ENCODE data around the gene KCNQ1.

KCNQ1 gene, protein sequence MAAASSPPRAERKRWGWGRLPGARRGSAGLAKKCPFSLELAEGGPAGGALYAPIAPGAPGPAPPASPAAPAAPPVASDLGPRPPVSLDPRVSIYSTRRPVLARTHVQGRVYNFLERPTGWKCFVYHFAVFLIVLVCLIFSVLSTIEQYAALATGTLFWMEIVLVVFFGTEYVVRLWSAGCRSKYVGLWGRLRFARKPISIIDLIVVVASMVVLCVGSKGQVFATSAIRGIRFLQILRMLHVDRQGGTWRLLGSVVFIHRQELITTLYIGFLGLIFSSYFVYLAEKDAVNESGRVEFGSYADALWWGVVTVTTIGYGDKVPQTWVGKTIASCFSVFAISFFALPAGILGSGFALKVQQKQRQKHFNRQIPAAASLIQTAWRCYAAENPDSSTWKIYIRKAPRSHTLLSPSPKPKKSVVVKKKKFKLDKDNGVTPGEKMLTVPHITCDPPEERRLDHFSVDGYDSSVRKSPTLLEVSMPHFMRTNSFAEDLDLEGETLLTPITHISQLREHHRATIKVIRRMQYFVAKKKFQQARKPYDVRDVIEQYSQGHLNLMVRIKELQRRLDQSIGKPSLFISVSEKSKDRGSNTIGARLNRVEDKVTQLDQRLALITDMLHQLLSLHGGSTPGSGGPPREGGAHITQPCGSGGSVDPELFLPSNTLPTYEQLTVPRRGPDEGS

GRCh38 chr11:2444821-2445745 is at the start of gene KCNQ1:
Gene KCNQ1 (plus strand): TSS chr11:2445008. CDS start chr11:2445099, 91 bp downstream.
- Mint-ChIP-seq H3K4me3 (peak within 1 kb of the TSS; percentile 92), H3K9me3 (no peaks in the 10 kb centered on the region), H3K27me3 (no peaks in the 10 kb centered on the region), H3K4me1 (peaks cover 57% of the 10 kb centered on the region), H3K27ac (peak within 1 kb of the TSS; percentile 85), H3K36me3 (no peaks in the 10 kb centered on the region)
- peak; percentile 83 for ATAC-seq

DNA sequence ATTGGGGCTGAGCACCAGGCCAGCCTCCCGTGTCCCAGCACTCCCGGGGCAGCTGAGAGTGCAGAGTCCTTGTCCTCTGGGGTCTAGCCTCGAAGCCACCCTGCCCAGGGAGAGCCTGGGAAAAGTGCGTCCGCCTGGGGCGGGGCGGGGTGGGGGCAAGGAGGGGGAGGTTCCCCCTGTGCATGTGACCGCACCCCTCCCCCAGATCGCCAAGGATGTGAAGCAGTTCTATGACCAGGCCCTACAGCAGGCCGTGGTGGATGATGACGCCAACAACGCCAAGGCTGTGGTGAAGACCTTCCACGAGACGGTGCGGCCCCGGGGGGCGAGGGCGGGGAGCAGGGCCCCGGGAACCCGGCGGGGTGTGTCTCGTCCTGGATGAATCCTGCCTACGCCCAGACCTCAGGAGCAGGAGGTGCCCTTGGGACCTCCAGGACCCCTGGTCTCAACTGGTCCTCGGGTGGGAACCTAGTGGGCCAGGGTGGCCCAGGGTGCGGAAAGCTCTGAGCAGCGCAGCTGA is 49.5 kb upstream of the KCNQ1 start:
- Mint-ChIP-seq H3K27me3 (no peaks in the 10 kb centered on the region), H3K4me1 (peaks cover 58% of the 10 kb centered on the region), H3K4me3 (peak overlapping the region; percentile 42), H3K27ac (peak overlapping the region; percentile 71), H3K36me3 (peaks cover 22% of the 10 kb centered on the region), H3K9me3 (no peaks in the 10 kb centered on the region)
- no peak for ATAC-seq

DNA sequence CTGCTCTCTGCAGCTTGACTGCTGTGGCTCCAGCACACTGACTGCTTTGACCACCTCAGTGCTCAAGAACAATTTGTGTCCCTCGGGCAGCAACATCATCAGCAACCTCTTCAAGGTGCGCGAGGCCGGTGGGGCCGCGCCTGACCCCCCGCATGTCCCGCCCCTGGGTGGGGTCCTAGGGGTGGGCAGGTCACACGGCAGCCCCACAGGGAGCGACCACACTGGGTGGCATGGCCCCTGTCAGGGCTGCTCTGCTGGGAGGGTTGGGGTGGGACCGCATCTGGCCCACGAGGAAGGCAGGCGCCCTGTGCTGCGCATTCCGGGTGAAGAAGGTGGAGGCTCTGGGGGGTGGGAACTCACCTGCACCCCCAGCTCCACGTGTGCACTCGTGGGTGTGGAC is 49.0 kb upstream of the KCNQ1 start:
- Mint-ChIP-seq H3K36me3 (peaks cover 17% of the 10 kb centered on the region), H3K9me3 (no peaks in the 10 kb centered on the region), H3K4me3 (no peak overlapping the region), H3K27ac (no peak overlapping the region), H3K4me1 (peaks cover 52% of the 10 kb centered on the region), H3K27me3 (no peaks in the 10 kb centered on the region)
- ATAC-seq: no peak

GRCh38 chr11:2396471-2396870 is 48.3 kb upstream of the KCNQ1 start:
- no peak overlapping the region for H3K4me3 Mint-ChIP-seq
- peaks cover 50% of the 10 kb centered on the region for H3K4me1 Mint-ChIP-seq
- H3K27ac Mint-ChIP-seq: no peak overlapping the region
- H3K36me3 Mint-ChIP-seq: peaks cover 17% of the 10 kb centered on the region
- no peak for ATAC-seq
- H3K27me3 Mint-ChIP-seq: no peaks in the 10 kb centered on the region
- no peaks in the 10 kb centered on the region for H3K9me3 Mint-ChIP-seq

- Mint-ChIP-seq H3K27ac (no peak overlapping the region), H3K4me1 (peaks cover 47% of the 10 kb centered on the region), H3K4me3 (no peak overlapping the region), H3K36me3 (peaks cover 13% of the 10 kb centered on the region), H3K27me3 (no peaks in the 10 kb centered on the region), H3K9me3 (no peaks in the 10 kb centered on the region)
- no peak for ATAC-seq
These were observed 47.8 kb upstream of the KCNQ1 start for GRCh38 chr11:2397005-2397404.

- H3K4me1 Mint-ChIP-seq: peaks cover 40% of the 10 kb centered on the region
- H3K36me3 Mint-ChIP-seq: peaks cover 28% of the 10 kb centered on the region
- no peak for ATAC-seq
- H3K9me3 Mint-ChIP-seq: no peaks in the 10 kb centered on the region
- H3K4me3 Mint-ChIP-seq: peak overlapping the region; percentile 89
- peak overlapping the region; percentile 93 for H3K27ac Mint-ChIP-seq
- no peaks in the 10 kb centered on the region for H3K27me3 Mint-ChIP-seq
These were observed 46.0 kb upstream of the KCNQ1 start for GRCh38 chr11:2398664-2399355.

GRCh38 chr11:2399488-2400068 is 45.2 kb upstream of the KCNQ1 start:
- peaks cover 32% of the 10 kb centered on the region for H3K4me1 Mint-ChIP-seq
- no peaks in the 10 kb centered on the region for H3K27me3 Mint-ChIP-seq
- ATAC-seq: no peak
- H3K27ac Mint-ChIP-seq: peak overlapping the region; percentile 93
- no peaks in the 10 kb centered on the region for H3K9me3 Mint-ChIP-seq
- peaks cover 32% of the 10 kb centered on the region for H3K36me3 Mint-ChIP-seq
- peak overlapping the region; percentile 89 for H3K4me3 Mint-ChIP-seq

GRCh38 chr11:2400069-2400761 is 44.6 kb upstream of the KCNQ1 start, which contains the start of gene TSSC4:
Gene TSSC4 (plus strand): TSS chr11:2400750. CDS start chr11:2402634, 1,884 bp downstream.
- no peaks in the 10 kb centered on the region for H3K27me3 Mint-ChIP-seq
- peaks cover 27% of the 10 kb centered on the region for H3K4me1 Mint-ChIP-seq
- H3K4me3 Mint-ChIP-seq: peak within 1 kb of the TSS; percentile 89
- peak; percentile 92 for ATAC-seq
- no peaks in the 10 kb centered on the region for H3K9me3 Mint-ChIP-seq
- peaks cover 32% of the 10 kb centered on the region for H3K36me3 Mint-ChIP-seq
- H3K27ac Mint-ChIP-seq: peak within 1 kb of the TSS; percentile 93

DNA sequence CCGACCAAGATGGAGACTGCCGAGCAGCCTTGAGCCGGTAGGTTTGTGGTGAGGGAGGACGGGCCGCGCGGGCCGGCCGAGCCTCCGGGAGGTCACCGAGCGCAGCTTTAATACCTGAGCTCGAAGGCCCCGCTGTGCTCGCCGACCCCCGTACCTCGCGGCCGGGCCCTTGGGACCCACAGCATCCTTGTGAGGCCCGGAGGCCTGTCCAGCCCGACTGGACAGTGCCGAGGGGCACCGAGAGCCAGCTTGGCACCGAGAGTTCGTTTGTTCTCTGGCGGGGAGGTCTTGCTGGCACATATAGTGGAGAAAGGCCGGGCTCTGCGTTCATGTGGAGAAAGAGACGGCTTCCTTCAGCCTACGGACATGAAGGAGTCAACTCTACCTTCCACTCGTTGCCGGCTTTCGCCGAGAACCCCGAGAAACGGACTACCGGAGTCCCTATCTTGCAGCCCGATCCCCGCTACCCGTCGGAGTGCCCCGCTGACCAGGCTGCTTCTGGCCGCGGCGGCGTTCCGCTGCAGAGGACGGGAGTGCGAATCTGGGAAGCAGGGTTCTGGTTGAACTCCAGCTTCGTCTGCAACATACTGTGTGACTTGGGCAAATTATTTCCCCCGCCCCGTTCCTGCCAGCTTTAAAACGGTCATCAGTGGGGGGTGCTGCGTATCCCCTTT is 43.9 kb upstream of the KCNQ1 start:
- Mint-ChIP-seq H3K27me3 (no peaks in the 10 kb centered on the region), H3K36me3 (peaks cover 32% of the 10 kb centered on the region), H3K4me1 (peaks cover 27% of the 10 kb centered on the region), H3K27ac (peak overlapping the region; percentile 93), H3K9me3 (no peaks in the 10 kb centered on the region), H3K4me3 (peak overlapping the region; percentile 89)
- ATAC-seq: no peak

GRCh38 chr11:2401436-2401984 is 43.3 kb upstream of the KCNQ1 start:
- Mint-ChIP-seq H3K36me3 (peaks cover 32% of the 10 kb centered on the region), H3K4me1 (peaks cover 27% of the 10 kb centered on the region), H3K27ac (peak overlapping the region; percentile 93), H3K4me3 (peak overlapping the region; percentile 89), H3K9me3 (no peaks in the 10 kb centered on the region), H3K27me3 (no peaks in the 10 kb centered on the region)
- no peak for ATAC-seq

DNA sequence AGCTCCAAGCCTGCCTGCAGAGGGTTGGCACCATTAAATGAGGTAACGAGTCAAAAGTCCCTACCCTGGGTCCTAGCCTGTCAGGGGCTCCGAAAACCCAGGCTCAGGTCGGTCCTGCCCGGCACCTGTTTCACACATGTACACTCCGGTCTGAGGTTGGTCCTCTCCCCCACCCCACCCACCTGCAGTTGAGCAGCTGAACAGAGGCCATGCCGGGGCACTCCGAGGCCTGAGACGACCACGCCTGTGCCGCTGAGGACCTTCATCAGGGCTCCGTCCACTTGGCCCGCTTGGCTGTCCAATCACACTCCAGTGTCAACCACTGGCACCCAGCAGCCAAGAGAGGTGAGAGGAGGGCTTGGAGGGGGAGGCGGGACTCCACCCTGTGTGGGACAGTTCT is 42.7 kb upstream of the KCNQ1 start:
- Mint-ChIP-seq H3K27me3 (no peaks in the 10 kb centered on the region), H3K27ac (no peak overlapping the region), H3K4me1 (peaks cover 27% of the 10 kb centered on the region), H3K36me3 (peaks cover 26% of the 10 kb centered on the region), H3K4me3 (no peak overlapping the region), H3K9me3 (no peaks in the 10 kb centered on the region)
- ATAC-seq: no peak

- Mint-ChIP-seq H3K36me3 (peaks cover 19% of the 10 kb centered on the region), H3K27me3 (no peaks in the 10 kb centered on the region), H3K4me1 (peaks cover 27% of the 10 kb centered on the region), H3K27ac (no peak overlapping the region), H3K9me3 (no peaks in the 10 kb centered on the region), H3K4me3 (no peak overlapping the region)
- no peak for ATAC-seq
These were observed 41.7 kb upstream of the KCNQ1 start for GRCh38 chr11:2402890-2403645.

All from stimulated activated memory B cell treated with anti-CD40 and anti-IgM and Interleukin-4, amounts not matched to agents 10 μg/mL and 1 μg/mL and 100 μg/mL, for 72 hours (primary cell).